ENCODE measurements around the gene SMURF1.
A peak's percentile ranks its signal among the peaks of the same experiment; 100 is the strongest.
"Not testable (repeated sequence)": the region's sequence is repeated elsewhere in the genome, so short reads cannot be mapped to it uniquely, and the experiment has no call there.

The SMURF1 gene

DNA sequence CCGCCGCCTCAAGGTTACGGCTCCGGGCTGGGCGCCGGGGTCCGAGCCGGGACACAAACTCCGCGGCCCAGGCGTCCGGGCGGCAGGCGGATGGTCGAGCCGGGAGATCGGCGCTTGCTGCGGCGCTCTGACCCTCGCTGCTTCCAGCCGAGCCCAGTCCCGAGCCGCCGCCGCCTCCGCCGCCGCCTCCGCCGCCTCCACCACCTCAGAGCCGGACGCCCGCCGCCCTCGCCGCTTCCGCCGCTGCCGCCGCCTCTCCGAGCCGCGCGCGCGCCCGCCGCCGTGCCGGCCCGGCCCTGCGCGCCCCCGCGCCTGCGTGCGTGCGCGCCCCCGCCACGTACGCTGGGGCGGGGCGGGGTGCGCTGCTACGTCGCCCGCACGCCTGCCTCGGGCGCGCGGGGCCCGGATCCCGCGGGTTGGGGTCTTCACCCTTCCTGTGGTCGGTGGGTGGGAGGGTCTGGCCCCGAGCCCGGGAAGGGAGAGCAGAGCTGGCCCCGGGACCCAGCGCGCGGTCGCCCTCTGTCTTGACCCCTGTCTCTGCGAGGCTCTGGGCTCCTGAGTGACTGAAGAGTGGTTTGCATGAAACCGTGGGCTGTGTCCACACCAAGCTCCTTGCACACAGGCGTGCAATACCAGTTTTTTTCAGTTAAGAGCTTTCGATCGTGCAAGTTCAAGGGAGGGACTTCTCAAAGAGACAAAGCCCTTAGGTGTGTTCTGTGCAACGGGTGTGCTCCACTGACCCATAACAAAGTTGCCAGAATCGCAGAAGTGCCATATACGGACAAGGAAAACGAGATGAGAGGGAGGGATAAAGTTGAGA, at the start of gene SMURF1:
Gene SMURF1, minus strand, starts transcription at position 256 of the 820 bp plus-strand sequence. CDS start 328 bp downstream, outside the sequence.
- DNase-seq (ENCODE audit: low read depth in 2 of 2), result peak; percentile 35 to 49

DNA sequence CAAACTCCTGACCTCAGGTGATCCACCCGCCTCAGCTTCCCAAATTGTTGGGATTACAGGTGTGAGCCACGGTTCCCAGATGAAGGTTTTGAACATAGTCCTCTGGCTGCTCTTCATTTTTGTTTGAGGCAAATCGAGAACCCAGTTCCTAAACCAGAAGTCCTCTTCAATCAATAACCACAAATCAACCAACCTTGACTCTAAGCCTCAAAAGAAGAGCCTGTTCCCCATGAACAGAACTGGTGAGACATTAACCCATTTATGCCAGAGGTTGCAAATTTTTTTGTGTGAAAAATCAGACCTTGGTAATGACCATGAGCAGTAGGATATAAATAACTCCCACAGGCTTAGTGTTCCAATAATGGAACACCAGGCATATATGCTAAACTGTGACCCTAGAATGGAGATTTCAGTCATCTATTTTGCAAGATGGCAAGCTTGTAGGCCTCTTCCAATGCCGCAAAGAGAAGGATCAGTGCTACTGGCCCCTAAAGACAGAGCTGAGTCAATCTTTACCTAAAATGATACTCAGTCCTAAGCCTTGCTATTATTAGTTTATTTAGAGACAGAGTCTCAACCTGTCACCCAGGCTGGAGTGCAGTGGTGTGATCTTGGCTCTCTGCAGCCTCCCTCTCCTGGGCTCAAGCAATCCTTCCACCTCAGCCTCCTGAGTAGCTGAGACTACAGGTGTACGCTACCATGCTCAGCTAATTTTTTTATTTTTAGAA, 48.1 kb upstream of the SMURF1 start:
- no peak for DNase-seq (ENCODE audit: low read depth in 2 of 2)

DNA sequence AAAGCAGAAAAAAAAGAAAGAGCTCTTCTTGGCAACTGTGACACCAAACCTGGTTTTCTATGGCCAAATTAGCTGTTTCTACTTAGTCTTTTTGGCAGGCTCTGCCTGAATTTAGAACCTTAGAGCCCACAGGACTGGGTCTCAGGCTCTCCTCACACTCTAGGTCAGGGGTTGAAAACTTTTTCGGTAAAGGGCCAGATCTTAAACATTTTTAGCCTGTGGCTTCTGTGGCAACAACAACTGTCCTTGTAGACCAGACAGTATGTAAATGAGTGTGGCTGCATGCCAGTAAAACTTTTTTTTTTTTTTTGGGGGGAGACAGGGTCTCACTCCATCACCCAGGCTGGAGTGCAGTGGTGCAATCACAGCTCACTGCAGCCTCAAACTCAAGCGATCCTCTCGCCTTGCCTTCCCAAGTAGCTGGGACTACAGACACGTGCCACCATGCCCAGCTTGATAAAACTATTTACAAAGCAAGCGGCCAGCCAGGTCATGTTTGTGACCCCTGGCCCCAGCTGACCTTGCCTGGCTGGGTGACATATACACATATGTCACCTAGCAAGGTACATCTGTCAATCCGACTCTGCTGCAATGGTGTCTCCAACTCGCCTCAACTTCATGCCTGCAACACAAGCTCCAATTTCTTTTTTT, 46.6 kb upstream of the SMURF1 start:
- DNase-seq (ENCODE audit: low read depth in 2 of 2), result no peak

DNA sequence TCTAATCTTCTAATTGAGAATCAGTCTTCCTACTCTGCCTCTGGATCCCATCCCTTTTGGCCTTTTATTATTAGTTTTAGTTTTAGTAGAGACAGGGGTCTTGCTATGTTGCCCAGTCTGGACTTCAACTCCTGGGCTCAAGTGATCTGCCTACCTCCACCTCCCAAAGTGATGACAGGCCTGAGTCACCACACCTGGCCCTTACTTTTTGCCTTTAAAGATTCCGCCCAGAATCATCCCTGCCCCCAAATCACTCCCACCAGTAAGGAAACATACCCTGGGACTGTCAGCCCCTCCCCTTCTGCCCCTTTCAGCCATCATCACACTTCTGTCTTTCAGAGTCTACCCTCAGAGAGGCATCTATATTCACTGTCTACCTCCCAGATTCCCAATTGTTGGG, 45.3 kb upstream of the SMURF1 start:
- no peak for DNase-seq (ENCODE audit: low read depth in 2 of 2)

DNA sequence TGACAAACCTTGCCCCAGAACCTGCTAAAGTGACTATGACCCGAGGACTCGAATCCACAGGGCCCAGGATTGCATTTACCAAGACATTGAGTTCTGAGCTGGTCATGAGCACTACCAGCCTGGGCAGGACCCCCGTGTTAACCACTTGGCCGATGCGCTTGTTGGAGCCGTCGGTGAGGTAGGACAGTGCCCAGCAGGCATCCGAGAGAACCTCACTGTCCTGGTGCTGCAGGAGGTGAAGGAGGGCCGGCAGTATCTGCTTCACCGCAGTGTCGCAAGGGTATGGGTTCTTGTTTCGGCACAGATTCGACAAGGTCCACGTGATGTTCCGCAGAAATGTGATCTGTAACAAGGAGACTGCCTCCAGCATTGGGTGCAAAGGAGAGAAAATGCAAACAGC, 44.3 kb upstream of the SMURF1 start:
- no peak for DNase-seq (ENCODE audit: low read depth in 2 of 2)

DNA sequence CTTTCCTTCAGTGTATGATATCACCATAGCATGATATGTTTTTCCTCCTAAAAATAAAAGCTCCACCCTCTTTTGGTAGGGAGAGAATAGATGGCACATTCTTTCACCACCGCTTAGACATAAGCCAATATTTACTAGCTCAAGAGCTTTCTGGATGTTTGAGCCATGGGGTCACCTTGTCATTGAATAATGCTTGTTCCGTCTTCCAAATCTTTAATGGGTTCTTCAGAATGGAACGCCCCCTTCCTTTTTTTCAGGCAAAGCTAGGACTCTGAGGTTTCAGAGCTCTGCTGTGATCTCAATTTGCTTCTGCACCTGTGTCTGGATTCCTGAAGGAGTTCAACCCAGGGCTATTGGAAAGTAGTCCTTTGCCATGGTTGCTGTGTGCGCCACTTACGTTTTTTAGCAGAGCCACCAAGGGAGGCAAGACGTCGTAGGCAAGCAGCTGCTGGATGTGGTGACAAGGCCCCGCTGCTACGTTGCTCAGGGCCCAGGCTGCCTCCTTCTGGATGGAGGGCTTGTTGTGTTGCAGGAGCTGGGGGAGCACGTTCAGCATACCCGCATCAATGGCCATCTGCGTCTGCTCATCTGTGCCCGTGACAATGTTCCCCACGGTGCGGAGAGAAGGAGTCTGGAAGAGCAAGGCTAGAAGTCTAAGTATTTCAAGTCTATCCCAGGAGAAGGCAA, 40.8 kb upstream of the SMURF1 start:
- DNase-seq (ENCODE audit: low read depth in 2 of 2), result no peak

DNA sequence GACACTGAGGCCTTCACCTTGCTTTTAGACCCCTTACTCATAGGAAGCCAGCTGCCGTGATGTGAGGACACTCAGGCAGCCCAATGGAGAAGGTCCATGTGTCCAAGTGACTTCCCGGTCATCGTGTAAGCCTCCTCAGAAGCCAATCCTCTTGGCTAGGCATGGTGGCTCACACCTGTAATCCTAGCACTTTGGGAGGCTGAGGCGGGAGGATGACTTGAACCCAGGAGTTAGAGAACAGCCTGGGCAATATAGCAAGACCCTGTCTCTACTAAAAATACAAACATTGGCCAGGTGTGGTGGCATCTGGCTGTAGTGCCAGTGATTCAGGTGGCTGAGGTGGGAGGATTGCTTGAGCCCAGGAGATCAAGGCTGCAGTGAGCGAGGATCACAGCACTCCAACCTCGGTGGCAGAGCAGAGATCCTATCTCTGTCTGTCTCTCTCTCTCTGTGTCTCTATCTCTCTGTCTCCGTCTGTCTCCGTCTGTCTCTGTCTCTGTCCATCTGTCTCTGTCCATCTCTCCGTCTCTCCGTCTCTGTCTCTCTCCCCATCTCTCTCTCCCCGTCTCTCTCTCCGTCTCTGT, 36.3 kb upstream of the SMURF1 start:
- DNase-seq (ENCODE audit: low read depth in 2 of 2), result no peak

DNA sequence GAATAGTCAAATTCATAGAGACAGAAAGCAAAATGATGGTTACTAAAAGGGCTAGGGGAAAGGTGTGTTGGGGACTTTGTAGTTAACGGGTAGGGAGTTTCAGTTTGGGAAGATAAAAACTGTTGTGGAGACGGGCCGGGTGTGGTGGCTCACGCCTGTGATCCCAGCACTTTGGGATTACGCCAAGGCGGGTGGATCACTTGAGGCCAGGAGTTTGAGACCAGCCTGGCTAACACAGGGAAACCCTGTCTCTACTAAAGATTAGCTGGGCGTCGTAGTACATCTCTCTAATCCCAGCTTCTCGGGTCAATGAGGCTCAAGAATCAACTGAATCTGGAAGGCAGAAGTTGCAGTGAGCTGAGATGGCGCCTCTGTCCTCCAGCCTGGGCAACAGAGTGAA, 33.3 kb upstream of the SMURF1 start:
- no peak for DNase-seq (ENCODE audit: low read depth in 2 of 2)

DNA sequence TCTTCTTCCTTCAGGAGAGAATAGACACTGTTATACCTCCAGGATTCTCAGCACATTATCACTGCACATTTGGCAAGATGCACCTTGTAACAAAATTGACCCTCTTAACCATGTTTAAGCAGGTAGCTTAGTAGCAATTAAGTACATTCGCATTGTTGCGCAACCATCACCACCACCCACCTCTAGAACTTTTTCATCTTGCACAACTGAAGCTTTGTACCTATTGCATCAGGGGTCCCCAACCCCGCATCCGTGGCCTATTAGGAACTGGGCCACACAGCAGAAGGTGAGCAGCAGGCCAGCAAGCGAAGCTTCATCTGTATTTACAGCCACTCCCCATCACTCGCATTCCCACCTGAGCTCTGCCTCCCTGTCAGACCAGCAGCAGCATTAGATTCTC, 29.9 kb upstream of the SMURF1 start:
- no peak for DNase-seq (ENCODE audit: low read depth in 2 of 2)

DNA sequence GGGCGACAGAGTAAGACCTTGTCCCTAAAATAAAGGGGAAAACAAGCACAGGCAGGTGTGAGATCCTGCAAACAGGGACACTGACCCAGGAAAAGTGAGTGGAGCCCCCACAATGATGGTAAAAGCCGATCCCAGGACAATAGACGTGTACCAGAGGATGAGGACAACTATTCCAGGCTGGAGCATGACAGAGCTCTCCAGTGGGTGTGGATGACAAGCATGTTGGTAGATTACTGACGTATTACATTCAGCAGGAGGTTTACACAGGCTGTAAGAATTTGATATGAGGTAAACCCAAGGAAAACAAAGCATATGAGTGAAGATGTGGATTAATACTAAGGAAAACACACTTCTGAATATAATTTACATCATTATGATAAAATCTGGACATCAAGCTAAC, 27.8 kb upstream of the SMURF1 start:
- no peak for DNase-seq (ENCODE audit: low read depth in 2 of 2)

DNA sequence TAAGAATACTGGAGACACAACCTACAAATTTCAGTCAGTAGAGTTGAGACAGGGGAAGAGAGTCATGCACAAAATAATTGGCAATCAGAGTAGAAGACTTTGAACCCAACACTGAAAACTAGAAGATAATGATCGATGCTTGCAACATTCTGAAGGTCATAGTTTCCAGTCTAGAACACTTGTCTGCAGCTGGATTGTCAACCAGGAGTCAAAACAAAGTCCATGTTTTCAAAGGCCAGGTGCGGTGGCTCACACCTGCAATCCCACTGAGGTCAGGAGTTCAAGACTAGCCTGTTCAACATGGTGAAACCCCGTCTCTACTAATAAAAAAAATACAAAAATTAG, 26.8 kb upstream of the SMURF1 start:
- DNase-seq (ENCODE audit: low read depth in 2 of 2), result no peak

DNA sequence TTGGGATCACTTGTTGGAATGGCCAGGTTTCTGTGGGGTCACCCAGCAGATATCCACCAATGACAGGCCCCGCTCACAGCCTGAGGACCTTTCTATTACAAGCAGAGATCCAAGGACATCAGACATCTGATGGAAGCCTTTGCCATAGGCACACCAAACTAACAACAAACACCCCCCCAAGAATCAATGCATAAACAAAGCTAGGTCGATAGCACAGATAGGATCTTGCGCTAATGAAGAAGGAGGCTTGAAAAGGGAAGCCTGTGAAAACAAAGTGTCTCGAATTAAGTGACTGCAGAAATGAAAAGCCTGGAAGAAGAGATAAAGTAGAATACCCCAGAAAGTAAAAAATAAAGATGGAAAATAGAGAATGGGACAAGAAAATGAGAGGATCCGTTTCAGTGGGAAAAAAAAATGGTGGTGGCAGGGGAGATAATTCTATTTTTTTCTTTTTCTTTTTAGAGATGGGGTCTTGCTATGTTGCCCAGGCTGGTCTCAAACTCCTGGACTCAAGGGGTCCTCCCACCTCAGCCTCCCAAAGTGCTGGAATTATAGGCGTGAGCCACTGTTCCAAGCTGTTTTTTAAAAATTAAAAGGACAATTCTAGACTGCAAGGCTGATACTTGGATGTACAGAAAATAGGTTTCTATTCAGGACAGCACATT, 26.3 kb upstream of the SMURF1 start:
- no peak for DNase-seq (ENCODE audit: low read depth in 2 of 2)

DNA sequence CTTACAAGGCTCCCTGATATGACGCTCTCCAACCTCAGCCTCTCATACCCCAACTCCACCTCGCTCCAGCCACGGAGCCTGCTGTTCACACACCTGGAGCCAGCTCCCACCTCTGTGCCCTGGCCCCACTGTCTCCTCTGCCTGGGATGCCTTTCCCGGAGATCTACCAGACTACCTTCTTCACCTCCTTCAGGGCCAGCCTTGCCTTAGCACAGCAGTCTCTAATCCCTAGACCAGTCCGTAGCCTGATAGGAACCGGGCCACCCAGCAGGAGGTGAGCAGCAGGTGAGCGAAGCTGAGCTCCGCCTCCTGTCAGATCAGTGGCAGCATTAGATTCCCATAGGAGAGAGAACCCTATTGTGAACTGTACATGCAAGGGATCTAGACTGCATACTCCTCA, 23.2 kb upstream of the SMURF1 start:
- no peak for DNase-seq (ENCODE audit: low read depth in 2 of 2)

DNA sequence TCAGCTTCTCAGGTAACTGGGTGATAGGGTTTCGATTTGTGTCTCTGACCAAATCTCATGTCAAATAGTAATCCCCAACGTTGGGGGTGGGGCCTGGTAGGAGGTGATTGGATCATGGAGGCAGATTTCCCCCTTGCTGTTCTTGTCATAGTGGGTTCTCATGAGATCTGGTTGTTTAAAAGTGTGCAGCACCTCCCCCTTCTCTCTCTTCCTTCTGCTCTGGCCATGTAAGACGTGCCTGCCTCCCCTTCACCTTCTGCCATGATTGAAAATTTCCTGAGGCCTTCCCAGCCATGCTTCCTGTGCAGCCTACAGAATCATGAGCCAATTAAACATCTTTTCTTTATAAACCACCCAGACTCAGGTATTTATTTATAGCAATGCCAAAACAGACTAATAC, 21.9 kb upstream of the SMURF1 start:
- no peak for DNase-seq (ENCODE audit: low read depth in 2 of 2)

DNA sequence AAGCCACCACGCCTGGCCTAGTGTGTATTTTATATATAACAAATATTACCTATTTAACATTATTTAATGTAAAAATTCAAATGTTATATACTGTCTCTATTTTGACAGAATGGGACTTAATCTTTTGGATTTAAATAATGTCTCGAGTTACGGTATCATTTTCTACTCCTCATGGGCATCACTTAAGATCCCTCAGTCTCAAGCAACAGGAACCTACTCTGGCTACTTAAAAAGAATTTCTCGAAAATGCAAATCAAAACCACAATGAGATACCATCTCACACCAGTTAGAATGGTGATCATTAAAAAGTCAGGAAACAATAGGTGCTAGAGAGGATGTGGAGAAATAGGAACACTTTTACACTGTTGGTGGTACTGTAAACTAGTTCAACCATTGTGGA, 19.8 kb upstream of the SMURF1 start:
- DNase-seq (ENCODE audit: low read depth in 2 of 2), result not testable (repeated sequence)

DNA sequence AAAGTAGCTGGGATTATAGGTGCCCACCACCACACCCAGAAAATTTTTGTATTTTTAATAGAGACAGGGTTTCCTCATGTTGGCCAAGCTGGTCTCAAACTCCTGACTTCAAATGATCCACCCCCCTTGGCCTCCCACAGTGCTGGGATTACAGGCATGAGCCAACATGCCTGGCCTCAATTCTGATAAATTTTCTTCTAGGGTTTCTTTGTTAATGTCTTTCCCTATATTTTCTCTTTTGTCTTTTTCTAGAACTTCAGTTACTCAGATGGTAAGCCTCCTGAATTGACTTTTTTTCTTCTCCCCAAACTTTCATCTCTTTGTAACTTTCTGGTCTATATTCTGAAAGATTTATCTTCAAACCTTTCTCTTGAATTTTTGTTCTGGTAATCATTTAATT, 12.7 kb upstream of the SMURF1 start:
- no peak for DNase-seq (ENCODE audit: low read depth in 2 of 2)

DNA sequence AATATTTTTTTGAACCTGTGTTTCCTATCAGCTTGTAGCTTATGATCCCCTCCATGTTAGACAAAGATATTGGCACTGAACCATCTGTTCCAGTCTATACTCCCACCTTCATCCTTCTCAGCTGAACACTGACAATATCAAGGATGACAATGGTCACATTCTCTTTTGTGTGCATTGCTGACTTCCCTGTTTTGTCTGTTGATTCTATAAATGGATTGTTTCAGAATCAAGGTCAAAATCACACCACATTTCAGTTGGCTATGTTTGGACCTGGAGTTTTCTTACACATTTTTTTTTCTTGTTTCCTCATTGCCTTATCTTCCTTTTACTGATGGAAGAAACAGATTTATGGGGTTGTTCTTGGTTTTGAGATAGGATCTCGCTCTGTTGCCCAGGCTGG, 11.3 kb upstream of the SMURF1 start:
- no peak for DNase-seq (ENCODE audit: low read depth in 2 of 2)

DNA sequence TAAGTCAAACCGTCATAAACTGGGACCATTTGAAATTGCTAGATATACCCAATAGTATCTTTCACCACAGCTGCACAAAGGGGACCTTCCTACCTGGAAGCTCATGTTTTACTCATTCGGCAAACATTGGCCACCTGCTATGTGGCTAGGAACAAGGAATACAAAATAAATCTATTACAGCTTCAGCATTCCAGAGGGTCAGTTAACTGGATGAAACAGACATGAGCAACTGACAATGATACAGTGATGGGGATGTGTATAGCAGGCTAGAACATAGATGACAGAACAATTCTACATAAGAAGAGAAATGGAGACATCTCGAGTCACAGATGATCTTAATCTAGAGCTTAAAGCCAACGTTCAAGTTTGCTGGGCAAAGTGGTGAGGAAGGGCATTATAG, 3.1 kb upstream of the SMURF1 start:
- DNase-seq (ENCODE audit: low read depth in 2 of 2), result no peak

DNA sequence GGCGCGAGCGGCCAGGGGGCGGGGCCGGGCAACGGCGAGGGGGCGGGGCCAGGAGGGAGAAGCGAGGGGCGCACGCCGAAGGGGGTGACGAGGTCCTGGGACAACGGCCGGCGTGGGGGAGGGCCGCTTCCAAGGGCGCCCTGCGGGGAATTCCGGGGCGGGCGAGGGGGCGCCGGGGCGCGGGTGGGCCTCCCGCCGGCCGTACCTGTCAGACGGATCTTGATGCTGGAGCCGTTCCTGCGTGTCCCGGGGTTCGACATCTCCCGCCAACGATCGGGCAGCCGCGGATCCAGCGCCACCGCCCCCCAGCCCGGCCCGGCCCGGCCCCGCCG, 421 bp downstream of the SMURF1 start:
- DNase-seq (ENCODE audit: low read depth in 2 of 2), result peak in 1 of 2 experiments; percentile 69

DNA sequence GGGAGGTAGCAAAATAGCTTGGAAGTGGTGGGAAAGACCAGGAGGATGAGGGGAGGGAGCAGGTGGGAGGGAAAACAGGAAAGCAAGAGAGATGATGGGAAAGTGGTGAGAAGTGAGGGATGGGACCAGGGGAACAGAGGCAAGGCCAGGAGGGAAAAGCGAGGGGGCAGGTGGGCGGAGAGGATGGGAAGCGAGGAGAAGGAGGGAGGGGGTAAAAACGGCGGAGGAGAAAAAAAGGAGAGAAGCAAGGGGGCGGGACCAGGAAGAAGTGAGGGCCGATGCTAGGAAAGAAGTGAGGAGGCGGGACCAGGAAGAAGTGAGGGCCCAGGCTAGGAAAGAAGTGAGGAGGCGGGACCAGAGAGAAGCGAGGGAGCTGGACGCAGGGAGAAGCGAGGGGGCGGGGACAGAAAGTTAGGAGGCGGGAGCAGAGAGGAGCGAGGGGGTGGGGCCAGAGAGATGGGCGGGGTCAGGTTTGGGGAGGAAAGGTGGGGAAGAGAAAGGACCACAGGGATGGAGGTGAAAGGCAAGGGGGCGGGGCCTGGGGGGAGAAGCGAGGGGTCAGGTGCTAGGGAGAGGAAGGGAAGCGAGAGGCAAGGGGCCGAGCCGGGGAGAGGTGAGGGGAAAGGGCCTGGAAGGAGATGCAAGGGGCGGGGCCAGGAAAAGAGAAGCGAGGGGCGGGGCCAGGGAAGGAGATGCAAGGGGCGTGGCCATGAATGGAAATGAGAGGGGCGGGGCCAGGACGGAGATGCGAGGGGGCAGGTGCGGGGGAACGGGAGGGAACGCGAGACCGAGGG, 984 bp downstream of the SMURF1 start:
- DNase-seq (ENCODE audit: low read depth in 2 of 2), result peak; percentile 56 to 89

Measured in stimulated activated CD4-positive, alpha-beta T cell treated with anti-CD3 and anti-CD28 coated beads, Interleukin-12 subunit alpha, Interleukin-12 subunit beta, amount 100 ng/mL, for 24 hours (primary cell).